Common myeloid progenitor, CD34-positive (primary cell): ENCODE results near the gene CYP11A1.

Experiments used
- CTCF ChIA-PET: fragments of 350-600 bp; sonication (Branson Sonifier 250); formaldehyde crosslinking; loops from one replicate; lab custom pipeline; 2021; ENCODE audit warnings: antibody characterized with exemption; lab: Charles Lee
- POLR2A ChIA-PET: fragments of 350-600 bp; sonication (Branson Sonifier 250); formaldehyde crosslinking; loops from one replicate; lab custom pipeline; 2021; ENCODE audit warnings: antibody characterized with exemption; lab: Charles Lee
- DNase-seq, 3 donors: peaks; one replicate each; pipeline versions ENCODE4 v3.0.0 to v3.0.0-alpha.2; 2013
- H3K27ac ChIP-seq, 2 experiments: 1 replicate in 1 of 2; 2 replicates in 1 of 2; pipeline ENCODE4 v1.7.0; 2013; ENCODE audit warnings: inconsistent platforms in 2 of 2, low read length in 2 of 2, mild to moderate bottlenecking in 2 of 2, low read depth in 1 of 2, moderate library complexity in 1 of 2; ENCODE audit not compliant: severe bottlenecking in 2 of 2, insufficient read depth in 1 of 2, poor library complexity in 1 of 2
- H3K27me3 ChIP-seq, 5 experiments: replicated peaks in 2 of 5; 1 replicate in 3 of 5; 2 replicates in 2 of 5; pipeline versions ENCODE4 v1.6.1 to v1.7.0; 2013; ENCODE audit warnings: low read length in 4 of 5, mild to moderate bottlenecking in 2 of 5, moderate library complexity in 2 of 5, inconsistent platforms in 1 of 5; ENCODE audit not compliant: insufficient read depth in 5 of 5, control insufficient read depth in 4 of 5
- H3K36me3 ChIP-seq, 4 experiments: 1 replicate in 2 of 4; 2 replicates in 2 of 4; pipeline versions ENCODE4 v1.6.1 to v1.7.0; 2013; ENCODE audit warnings: low read length in 3 of 4, control low read depth in 1 of 4, mild to moderate bottlenecking in 1 of 4; ENCODE audit not compliant: control insufficient read depth in 4 of 4, insufficient read depth in 4 of 4
- H3K4me1 ChIP-seq, 4 experiments: 1 replicate in 3 of 4; 2 replicates in 1 of 4; pipeline versions ENCODE4 v1.6.1 to v1.7.1; 2013; ENCODE audit warnings: low read length in 3 of 4, mild to moderate bottlenecking in 3 of 4, control low read depth in 1 of 4, inconsistent platforms in 1 of 4, moderate library complexity in 1 of 4; ENCODE audit not compliant: control insufficient read depth in 4 of 4, insufficient read depth in 4 of 4; ENCODE audit errors: control extremely low read depth in 1 of 4
- H3K4me3 ChIP-seq, 7 experiments: 1 replicate in 4 of 7; 2 replicates in 3 of 7; pipeline versions ENCODE4 v1.5.1 to v1.7.0; 2013; ENCODE audit warnings: mild to moderate bottlenecking in 7 of 7, low read length in 6 of 7, moderate library complexity in 6 of 7, inconsistent platforms in 2 of 7, low read depth in 2 of 7, control low read depth in 1 of 7; ENCODE audit not compliant: insufficient read depth in 4 of 7, control insufficient read depth in 1 of 7; ENCODE audit errors: extremely low read depth in 1 of 7
- H3K9me3 ChIP-seq, 5 experiments: 1 replicate in 4 of 5; 2 replicates in 1 of 5; pipeline versions ENCODE4 v1.6.1 to v1.7.1; 2013; ENCODE audit warnings: low read length in 4 of 5, mild to moderate bottlenecking in 2 of 5, inconsistent platforms in 1 of 5, low read depth in 1 of 5, moderate library complexity in 1 of 5; ENCODE audit not compliant: control insufficient read depth in 4 of 5, insufficient read depth in 2 of 5; ENCODE audit errors: control extremely low read depth in 1 of 5
- WGBS: methylation state at CpG from one replicate; pipeline ENCODE4 v1.1.5; 2013; ENCODE audit not compliant: insufficient coverage; 5-methylcytosine and 5-hydroxymethylcytosine counted together

Gene CYP11A1

DNA sequence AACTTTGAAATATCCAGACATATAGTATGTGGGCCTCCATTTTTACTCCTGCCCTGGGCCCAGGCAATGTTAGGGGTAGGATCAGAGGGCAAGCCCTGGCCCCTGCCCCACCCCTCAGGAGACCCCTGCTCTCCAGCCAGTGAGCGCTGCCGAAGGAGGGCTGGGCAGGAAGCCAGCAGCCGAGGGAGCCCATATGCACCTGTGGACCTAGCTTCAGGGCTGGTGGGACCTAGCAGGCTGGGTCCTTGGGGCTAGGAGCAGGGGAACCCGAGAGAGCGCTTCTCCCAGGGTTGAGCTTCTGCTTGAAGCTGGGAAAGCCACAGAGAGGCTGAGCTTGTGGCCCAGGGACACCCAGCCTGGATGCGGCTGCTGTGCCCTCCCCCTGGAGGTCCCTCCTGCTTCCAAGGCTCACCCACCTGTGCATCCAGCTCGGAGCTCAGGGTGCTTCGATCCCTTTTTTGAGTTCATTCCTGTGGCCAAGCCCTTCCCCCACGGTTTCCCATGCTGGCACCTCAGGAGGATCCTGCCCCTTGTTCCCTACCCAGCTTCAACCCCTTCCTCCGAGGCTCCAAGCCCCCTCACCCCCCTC, 21.0 kb upstream of the CYP11A1 start:
- no peaks in the 10 kb centered on the region for H3K9me3 ChIP-seq
- H3K27ac ChIP-seq, result peak overlapping the region; percentile 52 to 82
- peak overlapping the region in 1 of 7 experiments; percentile 3 for H3K4me3 ChIP-seq
- H3K27me3 ChIP-seq, result no peaks in the 10 kb centered on the region
- 82% methylated on average over 7 of the region's 10 CpGs for WGBS
- H3K36me3 ChIP-seq, result no peaks in the 10 kb centered on the region
- ChIA-PET POLR2A (interaction anchor here (0.6 to 2.0 kb wide), 6 partner anchors 9 to 158 kb away, joined by 3 to 7 read pairs (median 3); no protein-coding TSS in a partner anchor), CTCF (interaction anchor here (0.6 to 7.7 kb wide), 9 partner anchors 9 to 68 kb away, joined by 3 to 75 read pairs (median 7); no protein-coding TSS in a partner anchor)
- no peak for DNase-seq
- peaks cover 0 to 97% (median 92%) of the 10 kb centered on the region in 4 experiments for H3K4me1 ChIP-seq

DNA sequence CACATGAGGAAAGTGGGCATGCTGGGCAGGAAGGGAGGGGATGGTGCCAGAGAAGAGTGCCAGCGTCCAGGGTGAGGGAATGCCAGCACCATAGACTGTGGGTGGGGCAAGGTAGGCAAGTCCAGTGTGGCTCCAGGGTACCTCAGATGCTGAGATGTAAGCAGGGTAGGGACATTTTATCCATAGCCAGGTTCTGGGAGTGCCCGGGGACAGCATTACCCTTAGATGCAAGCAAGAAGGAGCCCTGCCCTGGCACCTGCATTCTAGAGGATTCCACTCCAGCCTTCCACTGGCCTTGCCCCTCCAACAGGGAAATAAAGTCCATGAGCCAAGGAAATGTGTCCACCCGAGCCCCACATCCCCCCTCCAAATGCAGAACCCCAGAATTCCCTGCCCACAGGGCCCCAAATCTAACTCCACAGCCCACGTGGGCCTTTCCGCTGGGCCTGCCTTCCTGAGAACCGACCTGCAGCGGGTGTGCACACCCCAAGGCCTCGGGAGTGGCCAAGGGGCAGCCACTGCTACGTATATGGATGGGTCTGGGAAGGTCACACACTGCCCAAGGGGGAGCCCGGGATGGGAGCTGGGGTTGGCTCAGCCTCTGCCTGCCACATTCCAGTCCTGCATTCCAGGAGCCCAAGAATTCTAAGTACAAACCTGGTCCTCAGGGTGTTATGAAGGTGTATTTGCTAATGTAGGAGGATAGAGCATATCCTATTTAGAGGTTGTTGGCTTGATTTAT, 20.3 kb upstream of the CYP11A1 start:
- H3K9me3 ChIP-seq, result no peaks in the 10 kb centered on the region
- POLR2A ChIA-PET, result interaction anchor here (1.1 kb wide), 1 partner anchor 11 kb away, joined by 3 read pairs; no protein-coding TSS in a partner anchor
- no peaks in the 10 kb centered on the region for H3K36me3 ChIP-seq
- peak overlapping the region in 1 of 2 experiments; percentile 82 for H3K27ac ChIP-seq
- no peaks in the 10 kb centered on the region for H3K27me3 ChIP-seq
- 71% methylated on average over 8 of the region's 10 CpGs for WGBS
- H3K4me1 ChIP-seq, result peaks cover 0 to 94% (median 87%) of the 10 kb centered on the region in 4 experiments
- DNase-seq, result no peak
- CTCF ChIA-PET, result interaction anchor here (0.6 to 22.0 kb wide), 9 partner anchors 10 to 69 kb away, joined by 3 to 671 read pairs (median 7); partner anchors contain the start of gene SEMA7A
- no peak overlapping the region for H3K4me3 ChIP-seq

GRCh38 chr15:74387141-74387541, 19.7 kb upstream of the CYP11A1 start:
- Histone ChIP-seq H3K36me3 (no peaks in the 10 kb centered on the region), H3K4me3 (no peak overlapping the region), H3K9me3 (no peaks in the 10 kb centered on the region), H3K27me3 (no peaks in the 10 kb centered on the region), H3K27ac (no peak overlapping the region), H3K4me1 (peaks cover 0 to 94% (median 86%) of the 10 kb centered on the region in 4 experiments)
- WGBS, result 91% methylated on average over 9 of the region's 13 CpGs
- ChIA-PET CTCF (interaction anchor here (7.5 to 22.0 kb wide), 2 partner anchors 16 to 52 kb away, joined by 82 to 671 read pairs; partner anchors contain the start of gene SEMA7A), POLR2A (no interaction called here)
- peak in 1 of 3 donors; percentile 26 for DNase-seq

GRCh38 chr15:74386496-74387140, 19.2 kb upstream of the CYP11A1 start:
- WGBS, result 91% methylated on average over 8 of the region's 15 CpGs
- DNase-seq, result no peak
- Histone ChIP-seq H3K4me1 (peaks cover 0 to 90% (median 82%) of the 10 kb centered on the region in 4 experiments), H3K9me3 (no peaks in the 10 kb centered on the region), H3K36me3 (no peaks in the 10 kb centered on the region), H3K27me3 (no peaks in the 10 kb centered on the region), H3K4me3 (no peak overlapping the region), H3K27ac (no peak overlapping the region)
- ChIA-PET POLR2A (interaction anchor here (0.6 to 2.5 kb wide), 2 partner anchors 16 to 91 kb away, joined by 5 to 12 read pairs; no protein-coding TSS in a partner anchor), CTCF (interaction anchor here (1.0 to 22.0 kb wide), 5 partner anchors 13 to 337 kb away, joined by 3 to 671 read pairs (median 50); partner anchors contain the start of genes CYP11A1 and SEMA7A)

DNA sequence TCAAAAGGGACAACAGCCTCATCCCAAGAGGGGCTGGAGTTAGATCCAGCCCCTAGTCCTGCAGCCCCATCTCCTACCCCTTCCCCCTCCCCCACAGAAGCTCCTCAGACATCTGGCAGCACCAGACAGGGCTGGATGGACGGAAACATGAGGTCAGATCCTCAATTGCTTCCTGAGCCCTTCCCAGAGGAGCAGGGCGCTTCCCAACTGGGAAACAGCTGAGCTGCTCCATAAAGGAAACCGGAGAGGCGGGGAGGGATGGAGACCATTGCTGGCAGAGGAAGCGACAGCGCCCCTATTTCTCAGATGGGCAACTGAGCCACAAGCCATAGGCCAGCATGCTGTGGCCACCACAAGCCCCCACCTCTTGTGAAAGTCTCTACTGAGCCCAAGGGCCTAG, 18.3 kb upstream of the CYP11A1 start:
- peak overlapping the region in 1 of 2 experiments; percentile 40 for H3K27ac ChIP-seq
- H3K4me3 ChIP-seq, result no peak overlapping the region
- H3K36me3 ChIP-seq, result no peaks in the 10 kb centered on the region
- peaks cover 0 to 81% (median 73%) of the 10 kb centered on the region in 4 experiments for H3K4me1 ChIP-seq
- WGBS, result 94% methylated on average over 4 of the region's 6 CpGs
- ChIA-PET CTCF (interaction anchor here (1.0 to 22.0 kb wide), 7 partner anchors 10 to 336 kb away, joined by 3 to 671 read pairs (median 8); partner anchors contain the start of genes CYP11A1 and SEMA7A), POLR2A (interaction anchor here (0.6 to 2.5 kb wide), 3 partner anchors 17 to 92 kb away, joined by 3 to 12 read pairs (median 5); no protein-coding TSS in a partner anchor)
- H3K27me3 ChIP-seq, result no peaks in the 10 kb centered on the region
- H3K9me3 ChIP-seq, result no peaks in the 10 kb centered on the region
- no peak for DNase-seq

GRCh38 chr15:74384881-74385643, 17.6 kb upstream of the CYP11A1 start:
- peak; percentile 84 to 97 (median 95) for DNase-seq
- Histone ChIP-seq H3K4me1 (peaks cover 0 to 74% (median 66%) of the 10 kb centered on the region in 4 experiments), H3K36me3 (no peaks in the 10 kb centered on the region), H3K9me3 (no peaks in the 10 kb centered on the region), H3K27me3 (no peaks in the 10 kb centered on the region), H3K4me3 (no peak overlapping the region), H3K27ac (peak overlapping the region in 1 of 2 experiments; percentile 40)
- 23% methylated on average over 4 of the region's 8 CpGs for WGBS
- ChIA-PET POLR2A (interaction anchor here (0.5 to 2.5 kb wide), 5 partner anchors 18 to 726 kb away, joined by 3 to 12 read pairs (median 3); no protein-coding TSS in a partner anchor), CTCF (interaction anchor here (1.0 to 22.0 kb wide), 11 partner anchors 10 to 336 kb away, joined by 3 to 671 read pairs (median 7); partner anchors contain the start of genes CYP11A1 and SEMA7A)
